Measurements from ENCODE around the gene CARNS1. TPM values are rescaled to one million over a fixed set of nuclear protein-coding genes. Genes with fewer than 3 reads are reported as not detected.

CARNS1 gene
- total RNA-seq, 1 experiment from 2014 or later = 1.1 TPM

DNA sequence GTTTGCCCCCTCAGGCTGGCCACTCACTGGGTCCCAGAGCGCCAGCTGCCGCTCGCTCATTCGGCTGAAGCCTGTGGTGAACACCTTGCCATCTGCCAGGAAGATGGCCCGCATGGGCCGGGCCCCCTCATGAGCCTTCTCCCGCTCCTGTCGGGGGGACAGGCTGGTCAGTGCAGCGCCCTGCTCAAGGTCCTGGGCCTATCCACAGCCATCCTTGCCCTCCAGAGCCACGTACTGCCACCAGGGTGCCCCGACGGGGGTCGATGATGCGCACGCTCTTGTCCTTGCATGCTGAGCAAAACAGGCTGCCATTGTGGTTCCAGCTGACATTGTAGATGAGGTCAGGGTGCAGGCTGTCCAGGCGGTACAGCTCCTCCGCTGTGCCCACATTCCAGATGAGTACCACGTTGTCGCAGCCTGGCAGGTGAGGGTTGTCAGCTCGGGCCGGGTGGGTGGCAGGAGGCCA is 25.7 kb downstream of the CARNS1 start:
- no peak for DNase-seq
- H4K20me1 ChIP-seq (ENCODE audit: control insufficient read depth, insufficient read depth, insufficient read length) = no peaks in the 10 kb centered on the region
- no peak overlapping the region for H3K4ac ChIP-seq (ENCODE audit: low read depth, low read length)
- no peak overlapping the region for H4K8ac ChIP-seq (replicated peaks; ENCODE audit: insufficient read length, low read depth, low read length)
- Mint-ChIP-seq H3K27ac (no peak overlapping the region), H3K36me3 (ENCODE audit: insufficient read depth in 1 of 3, low read depth in 3 of 3) (peaks cover 10 to 34% (median 28%) of the 10 kb centered on the region in 3 experiments; a peak in 5 of 7 replicates), H3K27me3 (ENCODE audit: low read depth) (peaks cover 3% of the 10 kb centered on the region; the same call in 1 of the 2 replicates), H3K4me1 (peaks cover 4 to 16% of the 10 kb centered on the region in 2 experiments), H3K9me3 (no peaks in the 10 kb centered on the region), H3K4me3 (no peak overlapping the region)
- H2AK5ac ChIP-seq (ENCODE audit: insufficient read length, low read length) = no peak overlapping the region
- H3K9me3 ChIP-seq (ENCODE audit: control insufficient read depth, low read depth, low read length) = no peaks in the 10 kb centered on the region
- WGBS (ENCODE audit: extremely low coverage, insufficient read length, low lambda C conversion rate) = no CpG with 5 or more reads among the region's 21 CpGs
- no peak overlapping the region for H3K18ac ChIP-seq (ENCODE audit: insufficient read length, low read depth, low read length)
- H3K23ac ChIP-seq (ENCODE audit: insufficient read length, low read depth, low read length) = no peak overlapping the region
- H3T11ph ChIP-seq (ENCODE audit: low read length) = no peak overlapping the region
- H4K5ac ChIP-seq (ENCODE audit: insufficient read length, low read depth, low read length) = no peak overlapping the region
- H3K23me2 ChIP-seq (ENCODE audit: insufficient read length, low read depth, low read length, poor library complexity, severe bottlenecking) = peaks cover 4% of the 10 kb centered on the region
- H3K4me2 ChIP-seq (ENCODE audit: insufficient read depth, insufficient read length, low read length) = no peak overlapping the region
- no peak overlapping the region for H3K27ac ChIP-seq (ENCODE audit: insufficient read length, low read depth, low read length)
- no peak overlapping the region for H2BK15ac ChIP-seq (ENCODE audit: low read depth, low read length)
- H4K91ac ChIP-seq (ENCODE audit: insufficient read length, low read depth, low read length) = no peak overlapping the region
- no peak overlapping the region for H2BK120ac ChIP-seq (ENCODE audit: low read depth, low read length, poor library complexity, severe bottlenecking)
- no peak overlapping the region for H2BK5ac ChIP-seq (ENCODE audit: insufficient read length, low read length)
- H2AFZ ChIP-seq (ENCODE audit: low read length) = no peak overlapping the region
- H3K9ac ChIP-seq (ENCODE audit: extremely low read depth, insufficient read length, low read length) = no peak overlapping the region
- no peak overlapping the region for H3K14ac ChIP-seq (ENCODE audit: insufficient read depth, low read length)
- no peaks in the 10 kb centered on the region for H3K79me1 ChIP-seq (ENCODE audit: insufficient read depth, low read depth, low read length, poor library complexity, severe bottlenecking)
- H3K79me2 ChIP-seq (ENCODE audit: insufficient read depth, low read length) = no peaks in the 10 kb centered on the region
- H2BK12ac ChIP-seq (ENCODE audit: insufficient read length, low read depth, low read length) = no peak overlapping the region
- H2BK20ac ChIP-seq (ENCODE audit: low read depth, low read length, poor library complexity, severe bottlenecking) = no peak overlapping the region
- H3K56ac ChIP-seq (ENCODE audit: insufficient read length, low read depth, low read length) = no peak overlapping the region
- H3K4me1 ChIP-seq (ENCODE audit: insufficient read depth, low read length) = no peaks in the 10 kb centered on the region; the same call in 1 of the 2 replicates
- no peaks in the 10 kb centered on the region for H3K27me3 ChIP-seq (ENCODE audit: insufficient read depth, low read length)
- TF ChIP-seq, protein P1, sequence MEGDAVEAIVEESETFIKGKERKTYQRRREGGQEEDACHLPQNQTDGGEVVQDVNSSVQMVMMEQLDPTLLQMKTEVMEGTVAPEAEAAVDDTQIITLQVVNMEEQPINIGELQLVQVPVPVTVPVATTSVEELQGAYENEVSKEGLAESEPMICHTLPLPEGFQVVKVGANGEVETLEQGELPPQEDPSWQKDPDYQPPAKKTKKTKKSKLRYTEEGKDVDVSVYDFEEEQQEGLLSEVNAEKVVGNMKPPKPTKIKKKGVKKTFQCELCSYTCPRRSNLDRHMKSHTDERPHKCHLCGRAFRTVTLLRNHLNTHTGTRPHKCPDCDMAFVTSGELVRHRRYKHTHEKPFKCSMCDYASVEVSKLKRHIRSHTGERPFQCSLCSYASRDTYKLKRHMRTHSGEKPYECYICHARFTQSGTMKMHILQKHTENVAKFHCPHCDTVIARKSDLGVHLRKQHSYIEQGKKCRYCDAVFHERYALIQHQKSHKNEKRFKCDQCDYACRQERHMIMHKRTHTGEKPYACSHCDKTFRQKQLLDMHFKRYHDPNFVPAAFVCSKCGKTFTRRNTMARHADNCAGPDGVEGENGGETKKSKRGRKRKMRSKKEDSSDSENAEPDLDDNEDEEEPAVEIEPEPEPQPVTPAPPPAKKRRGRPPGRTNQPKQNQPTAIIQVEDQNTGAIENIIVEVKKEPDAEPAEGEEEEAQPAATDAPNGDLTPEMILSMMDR (conservative IDR thresholded peaks at IDR 0.05) = no peak
